Medulla oblongata (tissue), 1 donor: ENCODE data around the gene DIDO1.

Experiments
- DNase-seq: peaks from one replicate; pipeline ENCODE4 v3.0.0-alpha.2; 2015; ENCODE audit errors: extremely low spot score

DIDO1 gene

GRCh38 chr20:62926229-62927127 lies at the start of gene DIDO1:
DIDO1 (minus strand) TSS chr20:62926505.
- peak; percentile 90 for DNase-seq

- no peak for DNase-seq
Measured at GRCh38 chr20:62975251-62975760, 49.0 kb upstream of the DIDO1 start.

- no peak for DNase-seq
Measured at GRCh38 chr20:62972845-62973745, 46.8 kb upstream of the DIDO1 start.

GRCh38 chr20:62971950-62972844 lies 45.9 kb upstream of the DIDO1 start:
- peak; percentile 78 for DNase-seq

- no peak for DNase-seq
Measured at GRCh38 chr20:62971211-62971949, 45.1 kb upstream of the DIDO1 start.

GRCh38 chr20:62970307-62971210 lies 44.3 kb upstream of the DIDO1 start:
- no peak for DNase-seq

- DNase-seq = no peak
Measured at GRCh38 chr20:62969939-62970306, 43.6 kb upstream of the DIDO1 start.

- DNase-seq = no peak
Measured at GRCh38 chr20:62969179-62969760, 43.0 kb upstream of the DIDO1 start.

GRCh38 chr20:62968378-62969178 lies 42.3 kb upstream of the DIDO1 start:
- no peak for DNase-seq

GRCh38 chr20:62967628-62968351 lies 41.5 kb upstream of the DIDO1 start:
- DNase-seq = no peak

GRCh38 chr20:62967149-62967501 lies 40.8 kb upstream of the DIDO1 start:
- no peak for DNase-seq

- no peak for DNase-seq
Measured at GRCh38 chr20:62966212-62967148, 40.2 kb upstream of the DIDO1 start.

- DNase-seq = no peak
Measured at GRCh38 chr20:62965363-62965771, 39.1 kb upstream of the DIDO1 start.

GRCh38 chr20:62964700-62965099 lies 38.4 kb upstream of the DIDO1 start:
- DNase-seq = no peak

GRCh38 chr20:62963614-62964397 lies 37.5 kb upstream of the DIDO1 start:
- DNase-seq = no peak
